Endothelial cell (in vitro differentiated cells): Measurements from ENCODE around the gene PPP1R37. TPM values are rescaled to one million over a fixed set of nuclear protein-coding genes. Genes with fewer than 3 reads are reported as not detected.

Experiments
- DNase-seq: peaks from one replicate; pipeline ENCODE4 v3.0.0; 2021; ENCODE audit warnings: low spot score
- H3K27ac Mint-ChIP-seq: one replicate; pipeline ENCODE4 v1.8.0; 2021; ENCODE audit warnings: mixed read lengths, inconsistent platforms; ENCODE audit not compliant: unreplicated experiment
- H3K27me3 Mint-ChIP-seq: one replicate; pipeline ENCODE4 v1.8.0; 2021; ENCODE audit warnings: mild to moderate bottlenecking, moderate library complexity, mixed read lengths, inconsistent platforms; ENCODE audit not compliant: unreplicated experiment
- H3K36me3 Mint-ChIP-seq: one replicate; pipeline ENCODE4 v1.8.0; 2021; ENCODE audit warnings: mild to moderate bottlenecking, low read depth, mixed read lengths, inconsistent platforms; ENCODE audit not compliant: unreplicated experiment
- H3K4me1 Mint-ChIP-seq: one replicate; pipeline ENCODE4 v1.8.0; 2021; ENCODE audit warnings: mild to moderate bottlenecking, mixed read lengths, inconsistent platforms; ENCODE audit not compliant: unreplicated experiment
- H3K4me3 Mint-ChIP-seq: one replicate; pipeline ENCODE4 v1.8.0; 2021; ENCODE audit warnings: mild to moderate bottlenecking, mixed read lengths, inconsistent platforms; ENCODE audit not compliant: unreplicated experiment
- H3K9me3 Mint-ChIP-seq: one replicate; pipeline ENCODE4 v1.8.0; 2021; ENCODE audit warnings: mixed read lengths, inconsistent platforms; ENCODE audit not compliant: unreplicated experiment
- CTCF ChIP-seq: fragments of 200-600 bp; sonication (generic); IDR thresholded peaks from one replicate; pipeline ENCODE4 v1.5.0; 2021; ENCODE audit warnings: antibody characterized with exemption; ENCODE audit not compliant: unreplicated experiment
- total RNA-seq: library from RNA; stranded (reverse); fragmentation: NEBNext Ultra II Directional; extraction: Animal tissue kit (Norgen Biotek cat#: 25700); gene quantifications from one replicate; pipeline ENCODE4 v1.2.1, GENCODE V29; 2021; ENCODE audit not compliant: unreplicated experiment

The PPP1R37 gene
- total RNA-seq, 1 donor from 2014 or later: 34.7 TPM

GRCh38 chr19:45107621-45108150 lies 14.7 kb downstream of the PPP1R37 start:
- Mint-ChIP-seq H3K9me3 (no peaks in the 10 kb centered on the region), H3K27me3 (no peaks in the 10 kb centered on the region), H3K36me3 (no peaks in the 10 kb centered on the region), H3K4me1 (peaks cover 9% of the 10 kb centered on the region), H3K27ac (no peak overlapping the region), H3K4me3 (no peak overlapping the region)
- TF ChIP-seq CTCF: no peak
- no peak for DNase-seq

GRCh38 chr19:45110851-45111266 lies 17.9 kb downstream of the PPP1R37 start:
- DNase-seq: no peak
- Mint-ChIP-seq H3K36me3 (no peaks in the 10 kb centered on the region), H3K4me1 (peaks cover 2% of the 10 kb centered on the region), H3K4me3 (no peak overlapping the region), H3K27ac (no peak overlapping the region), H3K27me3 (peaks cover 5% of the 10 kb centered on the region), H3K9me3 (no peaks in the 10 kb centered on the region)
- no peak for TF ChIP-seq CTCF

GRCh38 chr19:45112111-45112827 lies 19.3 kb downstream of the PPP1R37 start:
- Mint-ChIP-seq H3K4me1 (peaks cover 2% of the 10 kb centered on the region), H3K9me3 (no peaks in the 10 kb centered on the region), H3K27ac (no peak overlapping the region), H3K4me3 (no peak overlapping the region), H3K36me3 (no peaks in the 10 kb centered on the region), H3K27me3 (peaks cover 10% of the 10 kb centered on the region)
- TF ChIP-seq CTCF: no peak
- DNase-seq: no peak

GRCh38 chr19:45113628-45114027 lies 20.6 kb downstream of the PPP1R37 start:
- Mint-ChIP-seq H3K27me3 (peaks cover 10% of the 10 kb centered on the region), H3K36me3 (no peaks in the 10 kb centered on the region), H3K9me3 (no peaks in the 10 kb centered on the region), H3K4me1 (peaks cover 2% of the 10 kb centered on the region), H3K4me3 (no peak overlapping the region), H3K27ac (no peak overlapping the region)
- TF ChIP-seq CTCF: no peak
- DNase-seq: no peak

GRCh38 chr19:45114116-45114515 lies 21.1 kb downstream of the PPP1R37 start:
- H3K27ac Mint-ChIP-seq: no peak overlapping the region
- H3K9me3 Mint-ChIP-seq: no peaks in the 10 kb centered on the region
- DNase-seq: no peak
- peaks cover 10% of the 10 kb centered on the region for H3K27me3 Mint-ChIP-seq
- H3K36me3 Mint-ChIP-seq: no peaks in the 10 kb centered on the region
- H3K4me3 Mint-ChIP-seq: no peak overlapping the region
- peaks cover 2% of the 10 kb centered on the region for H3K4me1 Mint-ChIP-seq
- TF ChIP-seq CTCF: no peak
